Measurements from ENCODE around the gene BANP.

Gene BANP

GRCh38 chr16:88064011-88064888 lies 113.0 kb downstream of the BANP start:
- no peak for DNase-seq
- TF ChIP-seq GATA1 (IDR thresholded peaks at IDR 0.05; ENCODE audit: low read depth, low read length) (no peak), POLR2A (IDR thresholded peaks at IDR 0.05; ENCODE audit: low read length) (no peak)

GRCh38 chr16:88064889-88065746 lies 113.9 kb downstream of the BANP start:
- no peak for TF ChIP-seq POLR2A (IDR thresholded peaks at IDR 0.05; ENCODE audit: low read length)
- TF ChIP-seq GATA1 (IDR thresholded peaks at IDR 0.05; ENCODE audit: low read depth, low read length), result no peak
- DNase-seq, result no peak

DNA sequence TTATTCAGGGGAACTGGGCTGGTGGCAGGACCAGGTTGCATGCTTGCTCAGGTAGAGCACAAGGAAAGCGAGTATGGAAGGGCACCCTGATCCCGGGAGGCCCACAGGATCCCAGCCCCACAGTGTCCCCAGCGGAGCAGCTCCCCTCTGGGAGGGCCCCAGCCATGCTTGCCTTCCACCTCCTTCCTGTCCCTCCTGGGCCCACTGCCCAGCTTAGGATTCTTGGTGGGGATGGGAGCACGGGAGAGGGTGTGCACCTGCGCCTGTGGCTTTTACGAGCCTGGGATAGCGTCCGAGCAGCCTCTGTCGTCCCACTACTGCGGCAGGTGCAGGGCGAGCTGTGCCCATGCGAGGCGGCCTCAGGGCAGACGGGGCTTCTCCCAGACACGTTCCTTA lies 114.5 kb downstream of the BANP start:
- DNase-seq, result no peak
- TF ChIP-seq POLR2A (IDR thresholded peaks at IDR 0.05; ENCODE audit: low read length) (no peak), GATA1 (IDR thresholded peaks at IDR 0.05; ENCODE audit: low read depth, low read length) (no peak)

- TF ChIP-seq GATA1 (IDR thresholded peaks at IDR 0.05; ENCODE audit: low read depth, low read length) (no peak), POLR2A (IDR thresholded peaks at IDR 0.05; ENCODE audit: low read length) (no peak)
- DNase-seq, result no peak
Measured at GRCh38 chr16:88066234-88066633, 115.0 kb downstream of the BANP start.

GRCh38 chr16:88066680-88067529 lies 115.7 kb downstream of the BANP start:
- no peak for TF ChIP-seq GATA1 (IDR thresholded peaks at IDR 0.05; ENCODE audit: low read depth, low read length)
- no peak for TF ChIP-seq POLR2A (IDR thresholded peaks at IDR 0.05; ENCODE audit: low read length)
- DNase-seq, result no peak

DNA sequence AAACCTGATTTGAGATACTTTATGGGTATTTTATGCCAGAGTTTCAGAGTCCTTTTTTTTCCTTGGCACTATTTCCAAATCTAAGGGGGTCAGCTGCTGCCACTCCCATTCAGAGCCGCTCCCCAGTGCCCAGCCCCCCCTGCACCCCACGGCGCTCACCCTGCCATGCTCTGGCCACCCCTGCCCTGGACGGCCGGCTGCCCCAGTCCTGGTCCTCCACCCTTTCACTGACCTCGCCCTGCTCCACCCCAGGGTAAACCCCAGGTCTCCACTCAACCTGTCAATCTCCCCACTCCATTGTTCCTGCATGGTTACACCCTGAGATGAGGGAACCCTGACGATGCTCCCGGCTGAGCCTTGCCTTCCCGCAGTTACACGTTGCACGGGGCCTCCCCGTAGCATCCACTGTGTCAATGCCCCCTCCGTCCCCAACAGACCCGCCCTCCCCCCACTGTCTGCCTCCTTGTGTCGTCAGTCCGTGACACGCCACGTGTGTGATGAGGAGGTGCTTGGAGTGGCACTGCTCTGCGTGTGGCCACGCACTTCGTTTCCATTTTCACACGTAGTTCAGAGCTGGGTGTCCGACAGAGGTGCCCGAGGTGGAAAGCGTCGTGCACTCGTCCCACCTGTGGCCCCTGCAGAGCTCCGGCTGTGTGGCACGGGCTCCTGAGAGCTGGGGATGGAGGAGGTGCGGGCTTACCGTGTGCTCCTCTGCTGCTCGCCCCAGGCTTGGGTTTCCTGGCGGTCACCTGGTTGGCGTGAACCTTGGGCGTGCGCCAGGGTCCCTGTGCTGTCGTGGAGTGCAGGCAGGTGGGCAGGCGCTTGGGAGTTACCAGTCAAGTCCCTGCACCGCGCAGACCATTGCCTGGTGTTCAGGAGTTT lies 116.5 kb downstream of the BANP start:
- DNase-seq, result no peak
- no peak for TF ChIP-seq GATA1 (IDR thresholded peaks at IDR 0.05; ENCODE audit: low read depth, low read length)

GRCh38 chr16:88068476-88069396 lies 117.5 kb downstream of the BANP start:
- no peak for DNase-seq
- TF ChIP-seq POLR2A (IDR thresholded peaks at IDR 0.05; ENCODE audit: low read length), result no peak
- no peak for TF ChIP-seq GATA1 (IDR thresholded peaks at IDR 0.05; ENCODE audit: low read depth, low read length)

GRCh38 chr16:88069397-88070168 lies 118.3 kb downstream of the BANP start:
- no peak for DNase-seq
- TF ChIP-seq GATA1 (IDR thresholded peaks at IDR 0.05; ENCODE audit: low read depth, low read length) (no peak), POLR2A (IDR thresholded peaks at IDR 0.05; ENCODE audit: low read length) (no peak)

DNA sequence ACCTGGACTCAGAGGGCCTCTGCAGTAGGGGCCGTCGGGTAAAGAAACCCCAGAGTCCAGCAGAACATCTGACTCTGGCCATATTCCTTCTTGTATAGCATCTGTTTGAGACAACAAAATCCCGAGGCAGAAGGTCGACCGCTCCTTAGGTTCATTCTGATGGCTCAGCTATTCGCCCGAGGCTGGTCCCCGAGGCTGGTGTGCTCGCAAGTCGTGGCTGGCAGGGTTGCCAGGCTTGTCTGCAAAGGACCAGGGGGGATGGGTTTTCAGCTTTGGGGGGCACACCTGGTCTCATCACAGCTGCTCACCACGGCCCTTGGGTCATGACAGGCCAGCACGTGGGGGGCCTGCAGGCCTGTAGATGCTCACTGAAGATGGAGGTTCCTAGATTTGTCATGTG lies 119.1 kb downstream of the BANP start:
- no peak for TF ChIP-seq POLR2A (IDR thresholded peaks at IDR 0.05; ENCODE audit: low read length)
- no peak for TF ChIP-seq GATA1 (IDR thresholded peaks at IDR 0.05; ENCODE audit: low read depth, low read length)
- DNase-seq, result no peak

DNA sequence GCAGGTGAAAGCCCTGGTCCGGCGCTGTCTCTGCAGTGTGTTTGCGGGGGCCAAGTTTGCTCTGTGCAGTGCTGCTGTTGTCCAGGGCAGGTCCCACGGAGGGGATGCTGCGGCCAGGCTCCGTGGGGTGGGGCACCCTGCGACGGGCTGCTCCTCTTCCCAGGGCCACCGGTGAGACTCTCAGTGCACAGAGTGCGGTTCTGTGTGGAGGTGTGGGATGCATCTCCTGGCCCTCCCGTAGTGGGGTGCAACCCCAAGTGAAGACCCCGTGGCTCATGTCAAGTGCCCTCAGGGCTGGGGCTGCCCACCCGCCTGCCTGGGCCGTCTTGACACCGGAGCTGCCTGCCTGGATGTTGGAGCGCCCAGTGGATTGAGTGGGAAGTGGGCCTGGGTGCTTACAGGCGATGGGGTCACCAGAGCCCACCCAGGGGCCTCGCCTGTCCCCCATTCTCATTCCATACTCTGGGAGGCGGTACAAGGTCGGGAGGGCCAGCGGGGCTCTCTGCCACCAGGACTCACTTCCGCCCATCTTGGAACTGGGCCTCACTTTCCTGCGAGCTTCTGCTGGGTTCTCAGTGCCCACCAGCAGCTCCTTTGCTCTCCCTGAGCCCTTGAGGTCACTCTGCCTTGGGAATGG lies 119.9 kb downstream of the BANP start:
- no peak for TF ChIP-seq POLR2A (IDR thresholded peaks at IDR 0.05; ENCODE audit: low read length)
- no peak for TF ChIP-seq GATA1 (IDR thresholded peaks at IDR 0.05; ENCODE audit: low read depth, low read length)
- DNase-seq, result no peak

DNA sequence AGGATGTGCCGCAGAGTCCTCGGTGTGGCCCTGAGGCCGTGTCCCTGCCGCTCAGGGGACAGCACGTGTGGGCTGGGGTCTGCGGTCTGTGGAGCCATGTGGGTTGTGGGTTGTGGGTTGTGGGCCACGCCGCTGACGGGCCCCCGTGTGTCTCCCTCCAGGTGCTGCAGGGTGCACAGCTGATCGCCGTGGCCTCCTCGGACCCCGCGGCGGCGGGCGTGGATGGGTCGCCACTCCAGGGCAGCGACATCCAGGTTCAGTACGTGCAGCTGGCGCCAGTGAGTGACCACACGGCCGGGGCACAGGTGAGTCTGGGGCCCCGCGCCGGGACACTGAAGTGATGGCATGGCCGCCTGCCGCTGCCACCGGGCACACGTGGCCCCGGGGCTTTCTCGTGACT lies 120.7 kb downstream of the BANP start:
- no peak for TF ChIP-seq POLR2A (IDR thresholded peaks at IDR 0.05; ENCODE audit: low read length)
- no peak for TF ChIP-seq GATA1 (IDR thresholded peaks at IDR 0.05; ENCODE audit: low read depth, low read length)
- no peak for DNase-seq

Data from erythroblast (primary cell).